ENCODE data around the gene PKMYT1. TPM values are rescaled to one million over a fixed set of nuclear protein-coding genes. Genes with fewer than 3 reads are reported as not detected.
A peak's percentile ranks its signal among the peaks of the same experiment; 100 is the strongest.

Gene PKMYT1
- total RNA-seq, 8 experiments from 2014 or later = 0.36 to 48.7 (median 3.6) TPM

- in situ Hi-C loops (cut with MboI; ENCODE audit: low pct_unique_long_range_greater_than_20kb in 2 of 9, low sequenced_read_pairs in 9 of 9, unreplicated experiment in 9 of 9) = no loop called here
- ATAC-seq (replicated peaks in 6 of 8) = peak in 5 of 8 experiments; percentile 49 to 77 (median 57)
- H3K27ac ChIP-seq = no peak overlapping the region
- WGBS, 10 experiments = 77% methylated on average over 4 of the region's 42 CpGs; no CpG with 5 or more reads in 9 of the 10 experiments
- H3K4me3 ChIP-seq = no peak overlapping the region
- peaks cover 0 to 23% of the 10 kb centered on the region in 2 donors for H3K4me1 ChIP-seq (replicated peaks in 1 of 2)
Observed at GRCh38 chr16:2924901-2925755, 55.1 kb downstream of the PKMYT1 start.

- 88 to 100% (median 100%) methylated on average over 1 to 10 of the region's 14 CpGs; no CpG with 5 or more reads in 3 of the 10 experiments for WGBS, 10 experiments
- no peak overlapping the region for H3K27ac ChIP-seq
- in situ Hi-C loops (cut with MboI; ENCODE audit: low pct_unique_long_range_greater_than_20kb in 2 of 9, low sequenced_read_pairs in 9 of 9, unreplicated experiment in 9 of 9) = no loop called here
- no peak for ATAC-seq (replicated peaks in 6 of 8)
- peaks cover 0 to 19% of the 10 kb centered on the region in 2 donors for H3K4me1 ChIP-seq (replicated peaks in 1 of 2)
- H3K4me3 ChIP-seq = no peak overlapping the region
Observed at GRCh38 chr16:2923481-2923880, 56.8 kb downstream of the PKMYT1 start.

Other genes with a start within 250 kb of the PKMYT1 start
- gene SRRM2, start 227.8 kb downstream of the PKMYT1 start, total RNA-seq = 100 to 1,000 TPM in 5 of 8 experiments, 10 to 100 TPM in 3; 66.4 to 557 (median 130) TPM
- gene ELOB, start 203.2 kb downstream of the PKMYT1 start, total RNA-seq = 100 to 1,000 TPM; 244 to 395 (median 281) TPM
- under 1 TPM in 4 of 8 experiments, not detected in 4; 0.22 to 0.51 (median 0.33) TPM for gene PRSS33, start 192.9 kb downstream of the PKMYT1 start, total RNA-seq
- not detected for gene PRSS41, start 182.0 kb downstream of the PKMYT1 start, total RNA-seq
- gene PRSS21, start 163.2 kb downstream of the PKMYT1 start, total RNA-seq = 1 to 10 TPM in 2 of 8 experiments, not detected in 6; 1.5 to 1.8 TPM
- gene ZG16B, start 150.1 kb downstream of the PKMYT1 start, total RNA-seq = 1 to 10 TPM in 3 of 8 experiments, under 1 TPM in 1, not detected in 4; 0.54 to 1.4 (median 1.2) TPM
- 1 to 10 TPM in 1 of 8 experiments, under 1 TPM in 1, not detected in 6; 0.81 to 1.0 TPM for gene PRSS22, start 122.3 kb downstream of the PKMYT1 start, total RNA-seq
- 100 to 1,000 TPM in 1 of 8 experiments, 10 to 100 TPM in 7; 41.6 to 136 (median 49.4) TPM for gene FLYWCH2, start 97.2 kb downstream of the PKMYT1 start, total RNA-seq
- 10 to 100 TPM; 15.0 to 55.9 (median 23.0) TPM for gene FLYWCH1, start 68.5 kb downstream of the PKMYT1 start, total RNA-seq
- gene KREMEN2, start 16.2 kb downstream of the PKMYT1 start, total RNA-seq = 1 to 10 TPM in 5 of 8 experiments, under 1 TPM in 3; 0.36 to 5.3 (median 1.6) TPM
- gene PAQR4, start 11.1 kb downstream of the PKMYT1 start, total RNA-seq = 10 to 100 TPM in 7 of 8 experiments, 1 to 10 TPM in 1; 1.6 to 36.4 (median 16.8) TPM
- gene CLDN9, start 32.5 kb upstream of the PKMYT1 start, total RNA-seq = 1 to 10 TPM in 1 of 8 experiments, under 1 TPM in 7; 0.15 to 1.9 (median 0.32) TPM
- 1 to 10 TPM in 4 of 8 experiments, under 1 TPM in 4; 0.27 to 6.0 (median 1.3) TPM for gene CLDN6, start 37.7 kb upstream of the PKMYT1 start, total RNA-seq
- 100 to 1,000 TPM in 1 of 8 experiments, 10 to 100 TPM in 4, 1 to 10 TPM in 3; 4.3 to 144 (median 14.3) TPM for gene TNFRSF12A, start 39.9 kb upstream of the PKMYT1 start, total RNA-seq
- 10 to 100 TPM; 30.2 to 71.4 (median 40.8) TPM for gene HCFC1R1, start 43.5 kb upstream of the PKMYT1 start, total RNA-seq
- gene THOC6, start 43.6 kb upstream of the PKMYT1 start, total RNA-seq = 10 to 100 TPM in 6 of 8 experiments, 1 to 10 TPM in 2; 6.8 to 32.1 (median 14.0) TPM
- under 1 TPM; 0.11 to 0.95 (median 0.21) TPM for gene BICDL2, start 56.5 kb upstream of the PKMYT1 start, total RNA-seq
- 1 to 10 TPM in 3 of 8 experiments, under 1 TPM in 5; 0.11 to 1.7 (median 0.75) TPM for gene MMP25, start 66.1 kb upstream of the PKMYT1 start, total RNA-seq
- 10 to 100 TPM in 3 of 8 experiments, 1 to 10 TPM in 3, under 1 TPM in 2; 0.22 to 41.3 (median 4.0) TPM for gene IL32, start 85.2 kb upstream of the PKMYT1 start, total RNA-seq
- under 1 TPM in 6 of 8 experiments, not detected in 2; 0.17 to 0.71 (median 0.40) TPM for gene ZSCAN10, start 118.8 kb upstream of the PKMYT1 start, total RNA-seq
- 10 to 100 TPM in 7 of 8 experiments, 1 to 10 TPM in 1; 7.8 to 19.2 (median 14.9) TPM for gene ZNF205, start 132.1 kb upstream of the PKMYT1 start, total RNA-seq
- gene ZNF213, start 154.6 kb upstream of the PKMYT1 start, total RNA-seq = 1 to 10 TPM; 2.6 to 9.6 (median 6.5) TPM
- 1 to 10 TPM in 1 of 8 experiments, under 1 TPM in 3, not detected in 4; 0.32 to 1.4 (median 0.85) TPM for gene OR1F1, start 207.8 kb upstream of the PKMYT1 start, total RNA-seq

All from motor neuron (in vitro differentiated cells).